ENCODE data around the gene KRTAP4-12. TPM values are rescaled to one million over a fixed set of nuclear protein-coding genes. Genes with fewer than 3 reads are reported as not detected.
A peak's percentile ranks its signal among the peaks of the same experiment; 100 is the strongest.
"Not testable (repeated sequence)": the region's sequence is repeated elsewhere in the genome, so short reads cannot be mapped to it uniquely, and the experiment has no call there.

The KRTAP4-12 gene
- total and polyA plus RNA-seq, 12 donors: not detected

DNA sequence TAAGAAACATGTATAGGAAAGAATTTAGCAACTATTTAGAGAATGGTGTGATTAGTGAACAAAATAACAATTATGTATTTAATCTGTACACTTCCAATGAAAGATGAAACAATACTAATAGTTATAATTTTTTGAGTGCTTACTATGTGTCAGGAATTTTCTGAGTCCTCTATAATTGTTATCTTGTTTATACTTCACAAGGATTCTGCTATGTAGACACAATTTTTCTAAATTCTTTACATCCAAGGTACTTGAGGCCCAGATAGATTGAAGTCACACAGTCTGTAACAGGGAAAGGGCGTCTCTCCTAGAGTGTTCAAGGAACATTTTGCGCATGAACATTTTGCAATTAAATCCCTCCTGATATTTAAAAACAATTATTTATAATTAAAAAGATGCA, 1.1 kb upstream of the KRTAP4-12 start:
- H3K27ac ChIP-seq: no peak overlapping the region
- TF ChIP-seq, protein P1, sequence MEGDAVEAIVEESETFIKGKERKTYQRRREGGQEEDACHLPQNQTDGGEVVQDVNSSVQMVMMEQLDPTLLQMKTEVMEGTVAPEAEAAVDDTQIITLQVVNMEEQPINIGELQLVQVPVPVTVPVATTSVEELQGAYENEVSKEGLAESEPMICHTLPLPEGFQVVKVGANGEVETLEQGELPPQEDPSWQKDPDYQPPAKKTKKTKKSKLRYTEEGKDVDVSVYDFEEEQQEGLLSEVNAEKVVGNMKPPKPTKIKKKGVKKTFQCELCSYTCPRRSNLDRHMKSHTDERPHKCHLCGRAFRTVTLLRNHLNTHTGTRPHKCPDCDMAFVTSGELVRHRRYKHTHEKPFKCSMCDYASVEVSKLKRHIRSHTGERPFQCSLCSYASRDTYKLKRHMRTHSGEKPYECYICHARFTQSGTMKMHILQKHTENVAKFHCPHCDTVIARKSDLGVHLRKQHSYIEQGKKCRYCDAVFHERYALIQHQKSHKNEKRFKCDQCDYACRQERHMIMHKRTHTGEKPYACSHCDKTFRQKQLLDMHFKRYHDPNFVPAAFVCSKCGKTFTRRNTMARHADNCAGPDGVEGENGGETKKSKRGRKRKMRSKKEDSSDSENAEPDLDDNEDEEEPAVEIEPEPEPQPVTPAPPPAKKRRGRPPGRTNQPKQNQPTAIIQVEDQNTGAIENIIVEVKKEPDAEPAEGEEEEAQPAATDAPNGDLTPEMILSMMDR (IDR thresholded peaks at IDR 0.05): no peak
- no peak overlapping the region for H3K4me3 ChIP-seq
- 92 to 93% methylated on average over 2 of the region's 2 CpGs for WGBS, 2 donors
- ATAC-seq (no peak), DNase-seq (no peak)
- H3K36me3 ChIP-seq: no peaks in the 10 kb centered on the region
- no peaks in the 10 kb centered on the region for H3K4me1 ChIP-seq
- intact Hi-C loops (cut with DNase I): loop anchor here in 1 of 10 donors (10.0 kb wide), 1 partner anchor 60 kb away; the partner anchor contains the start of genes KRTAP4-1 and KRTAP9-1
- H3K27me3 ChIP-seq: peaks cover 0 to 24% (median 4%) of the 10 kb centered on the region in 7 donors
- H3K9me3 ChIP-seq: peaks cover 0 to 6% (median 0%) of the 10 kb centered on the region in 11 donors

DNA sequence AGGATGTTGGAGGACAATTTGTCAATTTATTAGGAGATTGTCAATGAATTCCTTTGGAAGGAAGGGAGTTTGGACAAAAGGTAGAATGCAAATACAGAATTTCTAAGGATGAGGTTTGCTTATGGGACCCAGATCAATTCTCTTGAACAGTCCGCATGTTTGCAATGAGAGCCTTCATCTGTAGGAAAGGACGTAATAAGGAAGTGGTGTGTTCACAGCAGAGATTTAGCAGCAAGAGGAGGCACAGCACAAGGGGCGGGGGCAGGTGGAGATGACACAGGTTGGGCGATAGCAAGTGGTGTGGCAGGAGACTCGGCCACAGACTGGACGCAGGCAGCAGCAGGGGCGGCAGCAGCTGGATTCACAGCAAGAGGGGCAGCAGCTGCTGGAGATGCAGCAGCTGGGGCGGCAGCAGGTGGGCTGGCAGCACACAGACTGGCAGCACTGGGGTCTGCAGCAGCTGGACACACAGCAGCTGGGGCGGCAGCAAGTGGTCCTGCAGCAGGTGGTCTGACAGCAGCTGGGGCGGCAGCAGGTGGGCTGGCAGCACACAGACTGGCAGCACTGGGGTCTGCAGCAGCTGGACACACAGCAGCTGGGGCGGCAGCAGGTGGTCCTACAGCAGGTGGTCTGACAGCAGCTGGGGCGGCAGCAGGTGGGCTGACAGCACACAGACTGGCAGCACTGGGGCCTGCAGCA, 541 bp downstream of the KRTAP4-12 start:
- not testable (repeated sequence) for ATAC-seq, H3K27ac ChIP-seq, H3K4me1 ChIP-seq, H3K4me3 ChIP-seq, H3K9me3 ChIP-seq, DNase-seq, H3K36me3 ChIP-seq
- H3K27me3 ChIP-seq: peaks cover 0 to 31% (median 4%) of the 10 kb centered on the region in 7 donors
- intact Hi-C loops (cut with DNase I): loop anchor here in 1 of 10 donors (10.0 kb wide), 1 partner anchor 61 kb away; the partner anchor contains the start of genes KRTAP4-1 and KRTAP9-1
- 64 to 80% methylated on average over 12 of the region's 12 CpGs for WGBS, 2 donors

DNA sequence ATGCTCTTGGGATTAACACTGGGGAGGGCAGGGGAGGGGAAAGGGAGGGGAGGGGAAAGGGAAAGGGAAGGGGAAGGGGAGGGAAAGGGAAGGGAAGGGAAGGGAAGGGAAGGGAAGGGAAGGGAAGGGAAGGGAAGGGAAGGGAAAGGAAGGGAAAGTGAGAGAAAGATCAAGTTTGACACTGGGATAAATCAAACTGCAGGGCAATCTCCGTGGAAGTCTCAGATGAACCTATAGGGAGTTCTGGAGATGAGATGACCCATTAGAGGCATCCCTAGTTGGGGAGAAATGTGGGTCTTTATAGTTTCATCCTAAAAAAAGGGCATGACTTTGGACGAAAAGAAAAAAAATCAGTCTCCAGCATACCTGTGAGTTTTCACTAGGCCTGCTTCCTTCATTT, 2.2 kb downstream of the KRTAP4-12 start:
- ATAC-seq (no peak), DNase-seq (no peak)
- intact Hi-C loops (cut with DNase I): loop anchor here in 1 of 10 donors (10.0 kb wide), 1 partner anchor 63 kb away; the partner anchor contains the start of genes KRTAP4-1 and KRTAP9-1
- Histone ChIP-seq H3K27me3 (peaks cover 0 to 31% (median 8%) of the 10 kb centered on the region in 7 donors), H3K4me1 (no peaks in the 10 kb centered on the region), H3K9me3 (no peaks in the 10 kb centered on the region), H3K36me3 (no peaks in the 10 kb centered on the region), H3K27ac (no peak overlapping the region), H3K4me3 (no peak overlapping the region)
- TF ChIP-seq, protein P1 (IDR thresholded peaks at IDR 0.05): no peak
- 83 to 89% methylated on average over 2 of the region's 2 CpGs for WGBS, 2 donors

DNA sequence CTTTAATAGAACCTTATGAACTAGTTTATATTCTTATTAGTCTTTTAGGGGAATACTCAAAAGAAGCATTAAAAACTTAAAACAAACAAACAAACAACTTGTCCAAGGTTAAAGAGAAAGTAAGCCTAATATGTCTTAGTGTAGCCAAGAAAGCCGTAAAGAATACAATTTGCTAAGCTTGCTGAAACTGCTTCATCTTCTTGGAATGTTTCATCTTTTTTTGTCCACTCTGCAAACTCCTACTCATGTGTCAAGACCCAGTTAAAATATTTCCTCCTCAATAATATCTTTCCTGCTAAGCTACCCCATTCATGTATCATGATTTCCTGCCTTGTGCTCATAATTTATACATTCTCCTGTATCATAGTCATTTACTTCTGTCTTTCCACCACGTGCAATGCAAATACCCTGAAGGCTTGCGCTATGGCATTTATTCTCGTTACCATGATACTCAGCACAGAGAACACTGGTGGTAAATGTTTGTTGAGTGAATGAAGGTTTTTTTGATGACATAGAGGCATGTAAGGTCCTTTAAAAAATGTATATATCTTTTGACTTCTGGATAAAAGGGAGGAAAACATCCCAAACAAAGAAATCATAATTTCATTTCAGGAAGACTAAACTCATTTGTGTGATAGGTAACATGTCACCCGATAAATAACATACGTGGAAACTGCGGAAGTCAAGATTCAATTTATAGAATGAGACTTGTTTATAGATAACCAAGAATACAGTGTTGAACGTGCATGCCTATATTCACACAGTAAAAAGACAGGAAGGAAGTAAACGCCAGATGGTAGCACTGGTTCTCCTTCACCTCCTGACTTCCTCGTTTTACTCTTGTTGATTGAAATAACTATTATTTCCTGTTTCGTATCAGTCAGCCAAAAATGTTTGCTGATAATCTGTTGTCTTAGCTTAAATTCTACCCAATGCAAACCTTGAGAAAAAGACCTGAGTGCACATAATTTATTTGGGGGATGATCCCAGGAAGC, 4.0 kb downstream of the KRTAP4-12 start:
- H3K27me3 ChIP-seq: peaks cover 0 to 32% (median 8%) of the 10 kb centered on the region in 7 donors
- H3K4me1 ChIP-seq, H3K4me3 ChIP-seq, H3K9me3 ChIP-seq, DNase-seq, H3K36me3 ChIP-seq, H3K27ac ChIP-seq: not testable (repeated sequence)
- ATAC-seq: peak in 1 of 8 donors; percentile 29
- intact Hi-C loops (cut with DNase I): loop anchor here in 2 of 10 donors (5.0 to 10.0 kb wide), 2 partner anchors 53 to 65 kb away; partner anchors contain the start of genes KRTAP2-4 (in 1 of the 2), KRTAP4-1 (in 1 of the 2) and KRTAP9-1 (in 1 of the 2)
- WGBS, 2 donors: 53 to 58% methylated on average over 11 of the region's 11 CpGs

DNA sequence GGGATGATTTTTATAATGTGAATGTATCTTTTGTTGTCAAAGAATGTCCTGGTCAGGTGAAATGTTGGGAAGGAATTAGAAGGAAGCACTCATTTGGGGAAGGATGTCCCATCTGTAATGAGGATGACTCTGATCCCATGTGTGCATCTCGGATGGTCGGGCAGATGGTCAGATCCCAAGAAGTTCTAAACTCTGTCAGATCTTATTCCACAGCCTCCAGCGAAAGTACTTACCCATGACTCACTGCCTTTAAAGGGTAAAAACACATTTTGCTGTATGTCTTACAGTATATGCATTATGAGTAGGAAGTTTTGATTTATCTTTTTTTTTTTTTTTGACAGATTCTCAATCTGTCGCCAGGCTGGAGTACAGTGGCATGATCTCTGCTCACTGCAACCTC, 5.3 kb downstream of the KRTAP4-12 start:
- intact Hi-C loops (cut with DNase I): loop anchor here in 1 of 10 donors (5.0 kb wide), 1 partner anchor 51 kb away; the partner anchor contains the start of gene KRTAP2-4
- Histone ChIP-seq H3K4me3 (no peak overlapping the region), H3K9me3 (no peaks in the 10 kb centered on the region), H3K36me3 (no peaks in the 10 kb centered on the region), H3K27me3 (peaks cover 0 to 32% (median 8%) of the 10 kb centered on the region in 7 donors), H3K4me1 (no peaks in the 10 kb centered on the region), H3K27ac (no peak overlapping the region)
- DNase-seq (no peak), ATAC-seq (no peak)
- WGBS, 2 donors: 84 to 87% methylated on average over 4 of the region's 4 CpGs
- TF ChIP-seq, protein P1 (IDR thresholded peaks at IDR 0.05): no peak

DNA sequence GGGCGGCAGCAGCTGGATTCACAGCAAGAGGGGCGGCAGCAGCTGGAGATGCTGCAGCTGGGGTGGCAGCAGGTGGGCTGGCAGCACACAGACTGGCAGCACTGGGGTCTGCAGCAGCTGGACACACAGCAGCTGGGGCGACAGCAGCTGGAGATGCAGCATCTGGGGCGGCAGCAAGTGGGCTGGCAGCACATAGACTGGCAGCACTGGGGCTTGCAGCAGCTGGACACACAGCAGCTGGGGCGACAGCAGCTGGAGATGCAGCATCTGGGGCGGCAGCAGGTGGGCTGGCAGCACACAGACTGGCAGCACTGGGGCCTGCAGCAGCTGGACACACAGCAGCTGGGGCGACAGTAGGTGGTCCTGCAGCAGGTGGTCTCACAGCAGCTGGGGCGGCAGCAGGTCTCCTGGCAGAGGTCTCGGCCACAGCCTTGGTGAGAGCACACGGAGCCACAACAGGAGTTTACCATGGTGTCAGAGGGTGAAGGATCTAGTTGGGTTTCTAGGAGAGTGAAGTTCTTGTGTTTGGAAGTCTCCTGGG, 6.1 kb downstream of the KRTAP4-12 start, which contains the start of gene KRTAP4-11:
Gene KRTAP4-11 (minus strand): TSS at position 528 of the 541 bp plus-strand sequence. CDS start 58 bp downstream, at position 470.
- DNase-seq, H3K27ac ChIP-seq, H3K4me1 ChIP-seq, ATAC-seq, H3K9me3 ChIP-seq, H3K36me3 ChIP-seq, H3K4me3 ChIP-seq: not testable (repeated sequence)
- peaks cover 0 to 32% (median 8%) of the 10 kb centered on the region in 7 donors for H3K27me3 ChIP-seq
- intact Hi-C loops (cut with DNase I): loop anchor here in 1 of 10 donors (5.0 kb wide), 1 partner anchor 51 kb away; the partner anchor contains the start of gene KRTAP2-4
- WGBS, 2 donors: 72 to 77% methylated on average over 10 of the region's 10 CpGs
